GM23248 (cell line): ENCODE results near the gene VPS41. TPM values are rescaled to one million over a fixed set of nuclear protein-coding genes. Genes with fewer than 3 reads are reported as not detected.
A peak's percentile ranks its signal among the peaks of the same experiment; 100 is the strongest.

Experiments
- DNase-seq: peaks from one replicate; pipeline ENCODE4 v3.0.0-alpha.2; 2015
- H2AFZ ChIP-seq: fragments of 200-600 bp; sonication (generic); 2 replicates; pipeline ENCODE4 v1.6.1; 2016; ENCODE audit warnings: antibody characterized with exemption
- H3F3A ChIP-seq: fragments of 200-600 bp; sonication (generic); 2 replicates; pipeline ENCODE4 v1.6.1; 2016; ENCODE audit warnings: mild to moderate bottlenecking, antibody characterized with exemption, mixed run types; ENCODE audit not compliant: insufficient read depth
- H3K27ac ChIP-seq: fragments of 200-600 bp; sonication (generic); 2 replicates; pipeline ENCODE4 v1.5.1; 2016; ENCODE audit warnings: mild to moderate bottlenecking
- H3K27me3 ChIP-seq: fragments of 200-600 bp; sonication (generic); replicated peaks from 2 replicates; pipeline ENCODE4 v1.6.1; 2016; ENCODE audit warnings: mild to moderate bottlenecking; ENCODE audit not compliant: insufficient read depth
- H3K36me3 ChIP-seq: fragments of 200-600 bp; sonication (generic); 2 replicates; pipeline ENCODE4 v1.6.1; 2016; ENCODE audit warnings: low read depth, mild to moderate bottlenecking
- H3K4me1 ChIP-seq: fragments of 200-600 bp; sonication (generic); 2 replicates; pipeline ENCODE4 v1.6.1; 2016; ENCODE audit warnings: mild to moderate bottlenecking; ENCODE audit not compliant: insufficient read depth
- H3K4me2 ChIP-seq: fragments of 200-600 bp; sonication (generic); one replicate; pipeline ENCODE4 v1.6.1; 2016; ENCODE audit warnings: mild to moderate bottlenecking; ENCODE audit not compliant: unreplicated experiment
- H3K4me3 ChIP-seq: fragments of 200-600 bp; sonication (generic); 2 replicates; pipeline ENCODE4 v1.5.1; 2016; ENCODE audit warnings: mild to moderate bottlenecking
- H3K79me2 ChIP-seq: fragments of 200-600 bp; sonication (generic); 2 replicates; pipeline ENCODE4 v1.6.1; 2016; ENCODE audit warnings: mild to moderate bottlenecking; ENCODE audit not compliant: insufficient read depth
- H3K9ac ChIP-seq: fragments of 200-600 bp; sonication (generic); 2 replicates; pipeline ENCODE4 v1.6.1; 2016; ENCODE audit warnings: mild to moderate bottlenecking
- H3K9me2 ChIP-seq: fragments of 200-600 bp; sonication (generic); 2 replicates; pipeline ENCODE4 v1.6.1; 2016; ENCODE audit warnings: mixed run types, mild to moderate bottlenecking, moderate library complexity; ENCODE audit not compliant: insufficient read depth
- H3K9me3 ChIP-seq: fragments of 200-600 bp; sonication (generic); one replicate; pipeline ENCODE4 v1.6.1; 2017; ENCODE audit warnings: low read depth
- H4K20me1 ChIP-seq: fragments of 200-600 bp; sonication (generic); 2 replicates; pipeline ENCODE4 v1.6.0; 2016; ENCODE audit not compliant: insufficient read depth
- EZH2 ChIP-seq: fragments of 200-600 bp; sonication (generic); IDR thresholded peaks from 2 replicates; pipeline ENCODE4 v1.6.1; 2018; ENCODE audit warnings: antibody characterized with exemption, mild to moderate bottlenecking; ENCODE audit not compliant: insufficient read depth, poor library complexity, severe bottlenecking
- EZH2phosphoT487 ChIP-seq: fragments of 200-600 bp; sonication (generic); IDR thresholded peaks from 2 replicates; pipeline ENCODE4 v1.6.1; 2018; ENCODE audit warnings: antibody characterized with exemption, moderate library complexity, mild to moderate bottlenecking, low read depth; ENCODE audit not compliant: insufficient read depth
- WGBS, 2 experiments: methylation state at CpG; one replicate each; pipeline ENCODE4 v1.1.6; 2015 to 2017; ENCODE audit warnings: low lambda C conversion rate in 2 of 2, low coverage in 1 of 2; ENCODE audit errors: missing lambda C conversion rate in 2 of 2; 5-methylcytosine and 5-hydroxymethylcytosine counted together
- in situ Hi-C: fragments of 300-500 bp; cut with MboI; formaldehyde crosslinking; loops from 2 replicates; pipeline ENCODE4 v1.15.0; 2020
- polyA plus RNA-seq: library from polyadenylated mRNA; unstranded; fragments of >200 nt; fragmentation: Nextera tagmentation; extraction: Ambion mirVana; gene quantifications from 2 replicates; pipeline ENCODE4 v1.2.1, GENCODE V29; 2016
- total RNA-seq: library from RNA; depleted of rRNA; stranded (reverse); fragments of >200 nt; shearing (Covaris generic); gene quantifications from 2 replicates; pipeline ENCODE4 v1.2.3, GENCODE V29; 2014; rRNA removed

VPS41 gene
- total and polyA plus RNA-seq, 2 experiments from 2014 or later: 30.9 to 36.4 TPM

GRCh38 chr7:38677981-38678697, 230.9 kb downstream of the VPS41 start:
- Histone ChIP-seq H3K9ac (no peak overlapping the region), H3K27me3 (no peaks in the 10 kb centered on the region), H3K36me3 (no peaks in the 10 kb centered on the region), H3K4me2 (no peak overlapping the region), H3K79me2 (no peaks in the 10 kb centered on the region), H3F3A (peaks cover 8% of the 10 kb centered on the region; the same call in 1 of the 2 replicates), H3K9me3 (no peaks in the 10 kb centered on the region), H3K9me2 (no peaks in the 10 kb centered on the region), H3K4me1 (peaks cover 22% of the 10 kb centered on the region), H3K27ac (no peak overlapping the region), H2AFZ (no peak overlapping the region), H4K20me1 (no peaks in the 10 kb centered on the region), H3K4me3 (no peak overlapping the region)
- TF ChIP-seq EZH2 (no peak), EZH2phosphoT487 (no peak)
- in situ Hi-C loops: no loop called here
- WGBS, 2 experiments: 63 to 70% methylated on average over 5 of the region's 5 CpGs
- no peak for DNase-seq

GRCh38 chr7:38675494-38676106, 233.4 kb downstream of the VPS41 start:
- Histone ChIP-seq H3K27ac (no peak overlapping the region), H4K20me1 (no peaks in the 10 kb centered on the region), H3K79me2 (no peaks in the 10 kb centered on the region), H3K9me3 (no peaks in the 10 kb centered on the region), H3K36me3 (no peaks in the 10 kb centered on the region), H2AFZ (no peak overlapping the region), H3K4me3 (no peak overlapping the region), H3K4me2 (no peak overlapping the region), H3K27me3 (no peaks in the 10 kb centered on the region), H3K4me1 (peaks cover 16% of the 10 kb centered on the region), H3K9me2 (no peaks in the 10 kb centered on the region), H3K9ac (no peak overlapping the region), H3F3A (no peaks in the 10 kb centered on the region)
- TF ChIP-seq EZH2phosphoT487: no peak
- TF ChIP-seq EZH2: no peak
- in situ Hi-C loops: no loop called here
- no peak for DNase-seq
- 74 to 78% methylated on average over 8 of the region's 8 CpGs for WGBS, 2 experiments

- Histone ChIP-seq H4K20me1 (no peaks in the 10 kb centered on the region), H3K79me2 (no peaks in the 10 kb centered on the region), H3F3A (no peaks in the 10 kb centered on the region), H2AFZ (peak overlapping the region; percentile 36), H3K4me3 (no peak overlapping the region), H3K9ac (no peak overlapping the region), H3K27me3 (no peaks in the 10 kb centered on the region), H3K36me3 (no peaks in the 10 kb centered on the region), H3K4me2 (no peak overlapping the region), H3K9me2 (no peaks in the 10 kb centered on the region), H3K27ac (peak overlapping the region; percentile 27; the same call in 1 of the 2 replicates), H3K9me3 (no peaks in the 10 kb centered on the region), H3K4me1 (peaks cover 16% of the 10 kb centered on the region)
- no peak for DNase-seq
- WGBS, 2 experiments: 94 to 100% methylated on average over 1 of the region's 1 CpG
- in situ Hi-C loops: no loop called here
- TF ChIP-seq EZH2 (no peak), EZH2phosphoT487 (no peak)
These were observed 234.5 kb downstream of the VPS41 start for GRCh38 chr7:38674513-38674912.

- Histone ChIP-seq H3K4me2 (peak overlapping the region; percentile 49), H3K4me3 (no peak overlapping the region), H3K79me2 (no peaks in the 10 kb centered on the region), H3K9me2 (no peaks in the 10 kb centered on the region), H3K9me3 (no peaks in the 10 kb centered on the region), H3K4me1 (peaks cover 16% of the 10 kb centered on the region), H4K20me1 (no peaks in the 10 kb centered on the region), H3K27ac (peak overlapping the region; percentile 27), H3K27me3 (no peaks in the 10 kb centered on the region), H2AFZ (peak overlapping the region; percentile 36), H3F3A (no peaks in the 10 kb centered on the region), H3K9ac (no peak overlapping the region), H3K36me3 (no peaks in the 10 kb centered on the region)
- peak; percentile 93 for DNase-seq
- 32 to 33% methylated on average over 3 of the region's 3 CpGs for WGBS, 2 experiments
- in situ Hi-C loops: no loop called here
- TF ChIP-seq EZH2phosphoT487: no peak
- no peak for TF ChIP-seq EZH2
These were observed 235.2 kb downstream of the VPS41 start for GRCh38 chr7:38673795-38674194.

Other genes with a start within 250 kb of the VPS41 start
- gene POU6F2, start 68.7 kb upstream of the VPS41 start, total RNA-seq: not detected in 2 replicates
- not detected in 2 replicates for gene POU6F2, start 68.7 kb upstream of the VPS41 start, polyA plus RNA-seq